ENCODE data around the gene FHOD1.

FHOD1 gene

DNA sequence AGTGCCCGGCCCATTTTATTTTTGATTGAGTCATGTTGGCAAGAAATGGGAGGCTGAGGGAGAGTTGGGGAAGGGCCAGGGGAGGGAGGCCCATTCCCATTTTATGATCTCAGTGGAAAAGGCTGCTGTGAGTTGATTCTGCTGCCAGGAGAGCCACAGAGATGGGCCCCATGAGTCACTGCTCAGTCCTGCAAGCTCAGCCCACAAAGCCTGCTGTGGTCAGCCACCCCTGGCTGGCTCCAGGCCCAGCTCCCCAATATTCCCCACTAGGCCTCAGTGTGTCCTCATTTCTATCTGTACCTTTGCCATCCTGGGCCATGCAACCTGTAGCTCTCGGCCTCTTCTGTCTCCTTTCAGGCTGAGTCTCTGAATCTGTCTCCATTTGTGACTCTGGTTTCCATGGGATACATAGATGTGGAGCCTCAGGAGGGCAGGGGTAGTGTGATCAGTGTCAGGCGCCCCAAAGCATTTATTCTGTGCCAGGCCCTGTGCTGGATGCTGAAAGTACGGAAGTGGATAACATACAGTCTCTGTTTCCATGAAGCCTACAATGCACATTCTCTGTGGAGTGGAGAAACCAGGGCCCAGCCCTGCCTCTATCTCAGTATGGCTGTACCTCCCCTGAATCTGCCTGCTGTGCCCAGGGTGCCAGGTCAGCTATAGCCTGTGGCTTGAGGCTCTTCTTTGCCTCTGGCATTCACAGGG, 30.2 kb upstream of the FHOD1 start:
- peak; percentile 73 to 82 (median 81) for DNase-seq

DNA sequence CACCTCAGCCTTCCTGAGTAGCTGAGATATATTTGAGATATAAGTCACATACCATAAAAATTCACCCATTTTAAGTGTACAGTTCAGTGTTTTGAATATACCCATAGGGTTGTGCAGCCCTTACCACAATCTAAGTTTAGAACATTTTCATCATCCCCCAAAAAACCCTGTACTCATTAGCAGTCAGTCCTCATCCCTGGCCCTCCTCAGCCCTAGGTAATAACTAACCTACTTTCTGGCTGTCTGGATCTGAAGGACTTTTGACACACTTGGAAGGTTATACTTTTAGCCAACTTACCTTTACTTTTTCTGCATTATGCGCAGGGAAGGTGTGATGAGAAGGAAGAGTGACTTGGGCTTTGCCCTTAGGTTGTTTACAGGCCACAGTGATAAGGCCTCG, 28.0 kb upstream of the FHOD1 start:
- DNase-seq, result no peak

DNA sequence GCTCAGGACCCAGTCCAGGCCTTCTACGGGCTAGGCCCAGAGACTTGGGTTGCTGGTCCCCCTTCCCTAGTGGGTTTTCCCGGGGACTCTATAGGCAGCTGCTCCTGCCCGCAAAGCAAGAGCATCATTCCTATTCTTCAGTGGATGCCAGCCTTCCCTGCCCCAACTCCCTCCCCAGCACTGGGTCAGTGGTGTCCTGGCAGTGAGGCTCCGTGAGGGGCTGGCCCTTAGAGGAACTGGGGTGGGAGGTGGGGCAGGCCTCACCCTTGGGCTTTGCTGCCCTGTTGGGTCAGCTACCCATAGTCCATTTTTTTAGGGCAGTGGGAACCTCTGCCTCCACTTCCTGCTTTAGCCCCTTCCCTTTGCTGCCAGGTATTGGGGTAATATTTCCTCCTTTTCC, 24.2 kb upstream of the FHOD1 start:
- DNase-seq, result no peak

DNA sequence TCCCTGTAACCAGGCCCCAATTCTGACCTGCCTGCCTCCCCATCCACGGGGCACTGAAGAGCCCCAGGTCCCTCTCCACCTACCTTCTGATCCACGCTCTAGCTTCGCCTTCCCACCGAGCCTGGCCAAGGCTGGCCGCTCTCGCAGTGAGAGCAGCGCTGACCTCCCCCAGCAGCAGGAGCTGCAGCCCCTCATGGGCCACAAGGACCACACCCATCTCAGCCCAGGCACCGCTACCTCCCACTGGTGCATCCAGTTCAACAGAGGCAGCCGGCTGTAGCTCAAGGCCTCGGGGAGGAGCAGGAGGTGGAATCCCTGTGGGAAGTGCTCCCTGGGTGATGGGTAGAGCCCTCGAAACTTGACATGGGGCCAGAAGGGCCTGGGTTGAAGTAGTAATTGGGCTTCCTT, 23.7 kb upstream of the FHOD1 start:
- DNase-seq, result no peak

DNA sequence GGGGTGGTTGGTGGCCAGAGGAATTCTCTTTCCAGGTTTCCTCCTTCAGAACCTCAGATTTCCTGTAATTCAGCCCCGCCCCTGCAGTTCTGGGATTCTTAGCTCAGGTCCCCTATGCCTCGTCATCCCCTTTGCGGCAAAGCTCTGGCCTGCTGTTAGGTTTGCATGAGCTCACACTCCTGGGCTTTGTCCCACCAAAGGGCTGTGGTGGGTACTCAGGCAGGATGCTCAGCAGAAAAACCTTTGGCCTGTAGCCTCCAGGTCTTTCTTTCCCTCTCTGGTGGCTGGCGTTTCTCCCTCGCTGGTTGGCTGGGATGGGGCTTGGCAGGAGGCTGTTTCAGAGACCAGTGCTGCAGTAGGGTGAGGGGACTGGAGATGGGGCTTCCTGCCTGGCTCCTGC, 22.5 kb upstream of the FHOD1 start:
- no peak for DNase-seq

DNA sequence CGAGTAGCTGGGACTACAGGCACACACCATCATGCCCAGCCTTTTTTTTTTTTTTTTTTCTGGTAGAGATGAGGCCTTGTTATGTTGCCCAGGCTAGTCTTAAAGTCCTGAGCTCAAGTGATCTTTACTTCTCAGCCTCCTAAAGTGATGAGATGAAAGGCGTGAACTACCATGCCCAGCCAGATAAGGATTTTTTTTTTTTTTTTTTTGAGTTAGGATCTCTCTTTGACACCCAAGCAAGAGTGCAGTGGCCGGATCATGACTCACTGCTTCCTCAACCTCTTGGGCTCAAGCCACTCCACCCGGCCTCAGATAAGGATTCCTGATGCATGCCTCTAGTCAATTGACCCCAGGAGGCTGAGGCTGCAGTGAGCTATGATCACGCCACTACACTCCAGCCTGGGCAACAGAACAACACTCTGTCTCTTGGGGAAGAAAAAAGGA, 20.9 kb upstream of the FHOD1 start:
- DNase-seq, result peak; percentile 50 to 55 (median 51)

DNA sequence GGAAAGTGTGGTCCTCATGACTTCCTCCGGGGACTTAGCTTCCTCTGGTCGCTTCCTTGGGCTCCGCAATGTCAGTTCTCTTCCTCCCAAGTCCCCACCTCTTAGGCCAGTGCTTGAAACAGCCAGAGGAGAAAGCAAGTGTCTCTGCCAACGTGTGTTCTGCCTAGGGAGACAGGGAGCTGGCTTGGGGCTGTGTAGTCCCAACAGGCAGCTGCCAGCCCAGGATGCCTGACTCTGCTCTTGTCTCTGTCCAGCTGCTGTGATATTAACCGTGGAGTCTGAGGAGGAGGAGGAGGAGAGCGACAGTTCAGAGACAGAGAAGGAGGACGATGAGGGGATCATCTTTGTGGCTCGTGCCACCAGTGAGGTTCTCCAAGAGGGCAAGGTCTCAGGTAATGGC, 18.6 kb upstream of the FHOD1 start:
- no peak for DNase-seq

DNA sequence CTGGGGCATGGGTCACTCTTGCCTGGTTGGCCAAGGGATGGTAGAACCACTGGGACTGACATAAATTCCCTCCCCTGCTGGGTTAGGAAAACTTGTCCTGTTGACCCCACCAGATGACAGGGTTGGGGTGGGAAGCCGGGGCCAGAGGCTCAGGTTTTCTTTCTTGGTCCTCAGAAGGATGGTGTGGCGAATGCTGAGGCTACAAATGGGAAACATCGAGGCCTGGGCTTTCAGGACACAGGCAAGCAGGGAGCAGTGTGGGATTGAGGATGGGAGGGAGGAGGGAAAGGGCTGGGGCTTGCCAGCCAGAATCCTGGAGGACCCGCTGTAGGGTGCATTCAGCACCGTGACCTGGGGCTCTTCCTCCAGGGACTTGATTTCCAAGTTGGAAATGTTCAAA, 17.6 kb upstream of the FHOD1 start:
- no peak for DNase-seq

DNA sequence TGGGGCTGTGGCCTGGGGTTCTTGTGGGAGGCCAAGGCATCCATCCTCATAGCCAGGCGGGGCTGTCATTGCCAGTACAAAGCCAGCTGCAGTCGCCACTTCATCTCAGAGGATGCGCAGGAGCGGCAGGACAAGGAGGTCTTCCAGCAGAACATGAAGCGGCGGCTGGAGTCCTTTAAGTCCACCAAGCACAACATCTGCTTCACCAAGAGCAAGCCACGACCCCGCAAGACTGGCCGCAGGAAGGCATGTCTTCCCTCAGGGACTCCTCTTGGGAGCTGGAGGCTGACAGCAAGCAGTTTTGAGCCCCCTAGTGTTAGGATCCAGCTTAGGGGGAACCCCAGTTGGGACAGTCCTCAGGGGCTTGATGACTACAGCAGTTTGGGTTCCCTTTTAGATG, 17.0 kb upstream of the FHOD1 start:
- DNase-seq, result peak; percentile 26 to 51 (median 28)

DNA sequence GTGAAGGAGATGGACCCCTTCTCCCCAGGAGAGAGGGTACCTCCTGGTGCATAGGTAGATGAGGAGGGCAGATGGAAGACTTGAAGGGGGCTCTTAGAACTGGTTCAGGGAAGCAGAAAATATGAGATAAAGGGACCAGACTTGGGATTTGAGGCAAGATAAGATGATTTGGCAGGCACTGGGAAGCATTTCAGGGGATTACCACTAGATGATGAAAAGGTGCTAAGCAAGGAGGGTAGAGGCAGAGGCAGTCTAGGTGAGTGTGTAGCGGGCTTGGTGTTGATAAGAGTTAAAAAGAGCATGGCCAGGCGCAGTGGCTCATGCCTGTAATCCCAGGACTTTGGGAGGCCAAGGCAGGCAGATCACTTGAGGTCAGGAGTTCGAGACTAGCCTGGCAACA, 15.9 kb upstream of the FHOD1 start:
- DNase-seq, result no peak

DNA sequence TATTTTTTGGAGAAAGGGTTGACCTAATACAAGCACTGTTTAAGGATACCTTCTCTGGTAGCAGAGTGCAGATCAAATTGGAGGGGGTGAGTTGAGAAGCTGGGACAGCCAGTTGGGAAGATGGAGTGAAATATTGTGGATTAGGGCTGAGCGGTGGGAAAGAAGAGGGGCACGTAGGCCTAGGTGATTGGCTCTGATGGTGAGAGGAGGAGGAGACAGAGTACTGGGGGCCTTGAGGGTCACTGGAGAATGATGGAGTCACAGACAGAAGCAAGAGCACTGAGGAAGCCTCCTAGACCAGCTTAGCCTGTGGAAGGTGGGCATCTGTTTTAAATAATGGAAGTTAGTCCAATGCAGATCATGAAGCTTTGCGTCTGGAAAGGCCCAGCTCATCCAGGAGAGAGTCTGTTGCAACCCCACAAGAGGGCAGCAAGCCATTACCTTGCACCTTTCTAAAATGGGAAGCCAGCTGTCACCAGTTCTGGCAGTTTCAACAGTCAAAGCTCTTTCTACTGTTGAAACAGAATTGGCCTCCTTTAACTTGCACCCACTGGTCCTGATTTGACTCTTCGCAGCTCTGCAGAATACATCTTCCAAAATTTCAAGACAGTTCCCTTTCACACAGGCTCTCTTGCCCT, 13.3 kb upstream of the FHOD1 start:
- peak; percentile 45 to 46 (median 45) for DNase-seq

DNA sequence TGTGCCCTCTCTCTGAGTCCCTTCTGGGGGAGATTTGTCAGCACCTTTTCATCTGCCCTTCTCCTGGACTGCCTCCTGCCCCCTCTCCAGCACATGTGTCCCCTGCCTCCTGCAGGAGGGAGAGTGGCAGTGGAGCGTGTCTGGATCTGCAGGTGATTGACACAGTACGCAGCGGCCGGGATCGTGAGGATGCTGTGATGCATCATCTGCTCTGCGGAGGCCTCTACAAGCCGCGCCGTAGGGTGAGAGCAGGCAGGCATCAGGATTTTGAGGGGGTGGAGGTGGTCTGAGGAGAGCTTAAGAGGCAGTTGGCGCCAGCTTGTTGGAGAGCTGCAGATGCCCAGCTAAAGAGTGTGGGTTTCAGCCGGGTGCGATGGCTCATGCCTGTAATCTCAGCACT, 12.4 kb upstream of the FHOD1 start:
- no peak for DNase-seq

DNA sequence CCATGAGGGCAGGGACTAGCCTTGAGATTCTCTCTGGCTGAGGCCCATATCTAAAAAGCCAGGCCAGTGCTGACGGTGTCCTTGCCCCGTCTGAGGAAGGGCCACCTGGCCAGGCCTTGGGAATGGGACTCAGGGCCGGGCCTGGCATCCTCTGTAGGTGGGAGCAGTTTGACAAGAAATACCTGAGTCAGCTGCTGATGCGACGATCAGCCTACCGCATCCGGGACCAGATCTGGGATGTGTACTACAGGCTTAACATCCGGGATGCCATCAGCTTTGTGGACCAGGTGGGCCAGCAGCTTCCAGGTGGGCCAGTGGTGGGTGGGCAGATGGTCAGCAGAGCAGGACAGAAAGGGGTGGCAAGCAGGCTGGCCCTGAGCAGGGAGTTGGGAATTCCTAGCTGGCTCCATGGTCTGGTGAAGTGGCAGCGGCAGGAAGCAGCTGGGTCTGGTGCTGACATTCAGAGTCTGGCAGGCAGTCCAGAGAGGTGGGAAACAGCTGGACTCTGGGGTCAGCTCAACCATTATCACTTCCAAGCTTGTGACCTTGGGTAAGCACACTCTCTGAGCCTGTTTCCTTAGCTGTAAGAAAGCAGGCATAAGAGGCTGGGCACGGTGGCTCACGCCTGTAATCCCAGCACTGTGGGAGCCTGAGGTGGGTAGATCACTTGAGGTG, 11.0 kb upstream of the FHOD1 start:
- no peak for DNase-seq

DNA sequence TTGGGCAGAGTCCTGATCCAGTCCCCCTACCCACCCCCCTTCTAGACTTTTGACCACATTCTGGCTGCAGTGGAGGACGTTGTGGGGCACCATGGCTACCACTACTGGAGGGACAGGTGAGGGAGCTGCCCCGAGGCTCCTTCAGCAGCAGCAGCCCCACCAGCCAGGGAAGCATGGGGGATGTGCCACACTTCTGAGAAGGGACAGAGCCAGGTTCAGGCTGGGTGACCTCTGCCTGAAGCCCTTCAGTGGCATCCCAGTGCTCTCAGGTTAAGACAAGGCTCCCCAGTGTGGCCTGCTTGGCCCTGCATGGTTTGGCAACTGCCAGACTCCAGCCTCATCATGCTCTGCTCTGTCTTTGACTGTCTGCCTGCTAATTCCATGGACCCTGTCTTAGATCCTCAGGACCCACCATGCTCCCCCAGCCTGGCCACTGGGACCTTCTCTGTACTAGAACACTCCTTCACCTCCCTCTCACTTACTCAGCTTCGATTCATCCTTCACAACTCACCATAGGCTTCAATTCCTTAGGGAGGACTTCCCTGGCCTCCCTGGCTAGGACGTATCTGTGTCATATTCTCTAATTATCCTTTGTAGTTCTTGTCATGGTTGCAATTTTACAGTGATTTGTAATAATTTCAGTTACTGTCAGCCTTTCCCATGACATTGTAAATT, 10.3 kb upstream of the FHOD1 start:
- DNase-seq, result no peak

DNA sequence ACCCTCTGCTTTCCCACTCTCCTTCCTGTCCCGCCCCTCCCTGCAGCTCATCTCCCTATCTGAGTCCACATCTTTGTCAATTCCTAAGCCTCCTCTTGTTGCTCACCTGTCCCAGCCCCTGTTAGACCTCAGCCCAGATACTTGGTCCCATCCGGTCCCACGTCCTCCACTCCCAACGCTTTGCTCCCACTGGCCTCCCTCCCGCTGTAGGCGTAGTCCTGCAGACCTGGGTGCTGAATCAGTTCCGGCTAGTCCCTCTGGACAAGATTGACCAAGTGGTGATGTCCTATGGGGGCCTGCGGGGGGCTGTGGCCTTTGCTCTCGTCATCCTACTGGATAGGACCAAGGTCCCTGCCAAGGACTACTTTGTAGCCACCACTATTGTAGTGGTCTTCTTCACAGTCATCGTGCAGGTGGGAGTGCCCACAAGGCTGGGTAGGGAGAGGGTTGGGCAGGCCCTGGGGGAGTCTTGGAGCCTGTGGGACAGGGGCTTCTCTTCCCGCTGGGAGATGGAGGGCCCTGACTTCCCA, 9.5 kb upstream of the FHOD1 start:
- no peak for DNase-seq

DNA sequence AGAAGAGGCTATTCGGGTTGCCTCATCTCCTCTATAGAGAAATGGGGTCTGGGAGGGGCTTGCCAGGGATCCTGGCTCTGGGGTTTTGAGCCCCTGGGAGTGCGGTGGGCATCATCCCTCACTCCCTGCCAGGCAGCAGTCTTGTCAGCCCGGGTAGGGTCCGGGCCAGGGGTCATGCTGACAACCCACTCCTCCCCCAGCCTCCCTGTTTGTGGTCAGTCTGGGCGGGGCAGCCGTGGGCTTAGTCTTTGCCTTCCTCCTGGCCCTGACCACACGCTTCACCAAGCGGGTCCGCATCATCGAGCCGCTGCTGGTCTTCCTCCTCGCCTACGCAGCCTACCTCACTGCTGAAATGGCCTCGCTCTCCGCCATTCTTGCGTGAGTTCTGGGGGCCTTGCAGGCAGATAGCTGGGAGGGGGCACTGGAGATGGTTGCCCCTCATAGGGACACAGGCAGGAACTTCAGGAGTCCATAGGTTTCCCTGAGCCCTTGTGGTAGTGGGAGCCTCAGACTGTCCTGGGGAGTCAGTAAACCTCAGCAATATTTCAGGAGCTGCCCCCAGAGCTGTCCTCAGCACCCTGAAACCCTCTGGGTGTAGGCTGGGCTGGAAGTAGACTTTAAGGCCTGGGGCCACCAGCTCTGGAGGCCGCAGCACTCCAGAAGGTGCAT, 8.4 kb upstream of the FHOD1 start:
- DNase-seq, result no peak

DNA sequence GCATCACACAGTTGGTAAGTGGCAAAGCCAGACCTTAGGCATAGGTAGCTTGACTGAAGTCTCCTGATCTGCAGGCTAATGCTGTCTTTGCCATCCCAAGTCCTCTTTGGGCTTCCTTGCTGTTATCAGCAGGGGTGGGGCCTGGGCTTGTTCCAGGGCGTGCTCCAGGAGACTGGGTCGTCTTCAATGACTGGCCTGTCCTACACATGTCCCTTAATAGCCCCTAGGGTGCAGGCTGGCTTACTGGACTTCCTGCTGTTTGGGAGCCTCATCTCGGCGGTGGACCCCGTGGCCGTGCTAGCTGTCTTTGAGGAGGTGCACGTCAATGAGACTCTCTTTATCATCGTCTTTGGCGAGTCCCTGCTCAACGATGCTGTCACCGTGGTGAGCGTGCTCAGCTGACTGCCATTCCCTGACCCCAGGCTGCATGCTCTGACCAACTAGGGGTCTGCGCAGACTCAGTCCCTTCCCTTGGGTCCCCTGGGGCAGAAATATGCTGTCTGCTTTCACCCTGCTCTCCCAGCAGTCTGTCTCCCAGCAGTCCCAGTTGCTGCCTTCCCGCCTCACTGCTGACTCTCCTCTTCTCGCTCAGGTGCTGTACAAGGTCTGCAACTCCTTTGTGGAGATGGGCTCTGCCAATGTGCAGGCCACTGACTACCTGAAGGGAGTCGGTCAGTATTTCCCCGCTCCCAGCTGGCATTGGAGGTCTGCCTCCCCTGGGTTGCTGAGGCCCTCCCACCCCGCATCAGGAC, 7.7 kb upstream of the FHOD1 start:
- no peak for DNase-seq

DNA sequence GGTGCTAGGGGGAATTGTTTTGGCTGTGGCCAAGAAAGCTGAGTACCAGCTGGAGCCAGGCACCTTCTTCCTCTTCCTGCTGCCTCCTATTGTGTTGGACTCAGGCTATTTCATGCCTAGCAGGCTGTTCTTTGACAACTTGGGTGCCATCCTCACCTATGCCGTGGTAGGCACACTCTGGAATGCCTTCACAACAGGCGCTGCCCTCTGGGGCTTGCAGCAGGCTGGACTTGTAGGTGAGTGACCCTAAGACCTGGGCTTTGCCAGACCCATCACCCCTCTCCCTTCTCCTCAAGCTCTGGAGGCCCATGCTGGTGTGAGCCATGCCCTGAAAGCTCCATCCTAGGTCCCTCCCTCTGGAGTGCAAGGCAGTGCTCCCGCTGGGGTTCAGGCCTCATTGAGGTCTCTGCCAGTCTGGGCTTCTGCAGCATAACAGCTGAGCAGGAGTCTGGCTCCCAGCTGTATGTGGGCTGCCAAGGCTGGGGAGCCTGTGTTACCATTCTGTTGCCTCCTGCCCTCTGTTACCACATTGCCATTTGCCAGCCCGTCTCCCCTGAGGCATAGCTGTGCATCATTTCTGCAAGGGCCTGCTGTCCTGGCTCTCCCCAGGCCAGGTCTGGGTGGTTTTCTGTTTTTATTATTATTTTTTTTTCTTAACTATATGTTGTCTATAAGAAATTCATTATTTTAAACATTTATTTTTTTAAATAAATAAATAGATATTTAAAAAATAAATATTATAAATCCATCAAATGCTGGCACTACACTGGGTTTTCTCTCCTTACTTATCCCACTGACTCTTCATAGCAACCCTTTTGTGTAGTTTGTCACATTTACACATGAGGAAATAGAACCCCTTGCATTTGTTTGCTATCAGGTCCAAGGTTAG, 5.6 kb upstream of the FHOD1 start:
- no peak for DNase-seq

DNA sequence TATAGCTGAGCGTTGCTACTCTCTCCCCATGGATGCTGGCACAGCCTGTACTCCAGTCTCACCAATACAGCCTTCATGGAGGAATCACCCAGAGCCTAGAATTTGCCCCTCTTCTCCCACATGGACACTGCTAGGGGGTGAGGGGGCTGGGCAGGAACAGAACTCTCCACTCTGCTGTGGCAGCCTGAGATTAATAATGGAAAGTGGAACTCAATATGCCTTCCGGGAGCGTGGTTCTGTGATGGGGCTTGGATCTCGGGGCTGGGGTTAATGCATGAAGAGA, 2.7 kb upstream of the FHOD1 start:
- DNase-seq, result no peak

DNA sequence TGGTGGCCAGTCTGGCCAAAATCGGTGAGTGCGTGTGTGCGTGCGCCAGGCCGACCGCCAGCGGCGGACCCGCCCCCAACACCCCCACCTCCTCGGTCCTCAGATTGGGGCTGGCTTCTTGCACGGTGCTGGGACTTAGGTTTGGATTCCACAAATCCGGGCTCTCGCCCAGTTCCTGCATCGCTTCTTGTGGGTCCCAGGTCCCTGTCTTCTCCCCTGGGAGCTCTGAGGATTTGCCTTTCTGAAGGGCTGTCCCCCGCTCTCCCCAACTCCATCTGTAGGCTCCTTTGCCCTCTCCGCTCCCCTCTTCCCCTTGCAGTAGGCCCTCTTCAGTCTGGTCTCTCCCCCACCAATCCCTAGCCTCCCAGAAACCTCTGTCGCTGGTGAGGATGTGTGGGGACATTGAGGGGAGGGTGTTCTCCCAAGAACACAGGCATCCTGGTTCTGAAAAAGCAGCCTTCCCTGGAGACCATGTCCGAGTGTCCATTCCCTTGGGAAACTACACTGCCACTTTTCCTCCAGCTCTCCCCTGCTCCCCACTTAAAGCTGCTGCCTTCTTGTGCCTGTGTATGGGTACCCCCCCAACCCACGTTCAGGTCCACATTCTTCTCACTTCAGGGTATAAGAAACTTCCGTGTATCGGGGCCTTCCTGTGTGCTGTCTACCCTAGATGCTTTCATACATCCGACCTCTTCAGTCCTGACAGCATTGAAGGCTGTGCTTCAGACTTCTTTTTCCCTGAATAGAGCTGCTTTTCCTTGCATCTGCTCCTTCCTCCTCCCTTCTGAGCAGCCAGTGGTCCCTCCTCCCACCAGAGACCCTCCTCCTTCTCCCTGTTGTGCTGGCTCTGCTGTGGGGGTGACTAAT, 2.1 kb upstream of the FHOD1 start:
- DNase-seq, result no peak

Measured in suppressor macrophage treated with lipopolysaccharide for 1 hour (primary cell).